ENCODE data around the gene FUT3.
A peak's percentile ranks its signal among the peaks of the same experiment; 100 is the strongest.
"Not testable (repeated sequence)": the region's sequence is repeated elsewhere in the genome, so short reads cannot be mapped to it uniquely, and the experiment has no call there.

The FUT3 gene

GRCh38 chr19:5881543-5882299 lies 30.5 kb upstream of the FUT3 start:
- no peak for DNase-seq (ENCODE audit: low read depth)

- DNase-seq (ENCODE audit: low read depth): peak; percentile 94
Measured at GRCh38 chr19:5880604-5881078, 29.4 kb upstream of the FUT3 start.

- DNase-seq (ENCODE audit: low read depth): no peak
Measured at GRCh38 chr19:5880196-5880595, 28.9 kb upstream of the FUT3 start.

- no peak for DNase-seq (ENCODE audit: low read depth)
Measured at GRCh38 chr19:5877882-5878281, 26.6 kb upstream of the FUT3 start.

GRCh38 chr19:5877427-5877826 lies 26.2 kb upstream of the FUT3 start:
- DNase-seq (ENCODE audit: low read depth): no peak

- peak; percentile 75 for DNase-seq (ENCODE audit: low read depth)
Measured at GRCh38 chr19:5874496-5874895, 23.2 kb upstream of the FUT3 start.

GRCh38 chr19:5873617-5874199 lies 22.5 kb upstream of the FUT3 start:
- DNase-seq (ENCODE audit: low read depth): no peak

GRCh38 chr19:5870986-5871394 lies 19.7 kb upstream of the FUT3 start:
- no peak for DNase-seq (ENCODE audit: low read depth)

- no peak for DNase-seq (ENCODE audit: low read depth)
Measured at GRCh38 chr19:5867201-5868136, 16.2 kb upstream of the FUT3 start.

- no peak for DNase-seq (ENCODE audit: low read depth)
Measured at GRCh38 chr19:5865772-5866171, 14.5 kb upstream of the FUT3 start.

GRCh38 chr19:5864725-5865486 lies 13.7 kb upstream of the FUT3 start:
- no peak for DNase-seq (ENCODE audit: low read depth)

GRCh38 chr19:5864013-5864720 lies 12.9 kb upstream of the FUT3 start:
- no peak for DNase-seq (ENCODE audit: low read depth)

- DNase-seq (ENCODE audit: low read depth): no peak
Measured at GRCh38 chr19:5863030-5863665, 11.9 kb upstream of the FUT3 start.

- DNase-seq (ENCODE audit: low read depth): no peak
Measured at GRCh38 chr19:5857203-5858081, 6.2 kb upstream of the FUT3 start.

GRCh38 chr19:5855151-5855550 lies 3.9 kb upstream of the FUT3 start:
- not testable (repeated sequence) for DNase-seq (ENCODE audit: low read depth)

GRCh38 chr19:5854121-5854520 lies 2.9 kb upstream of the FUT3 start:
- not testable (repeated sequence) for DNase-seq (ENCODE audit: low read depth)

GRCh38 chr19:5850743-5851293 lies 431 bp downstream of the FUT3 start:
- peak; percentile 73 for DNase-seq (ENCODE audit: low read depth)

GRCh38 chr19:5850189-5850588 lies 1.1 kb downstream of the FUT3 start:
- DNase-seq (ENCODE audit: low read depth): no peak

- not testable (repeated sequence) for DNase-seq (ENCODE audit: low read depth)
Measured at GRCh38 chr19:5848621-5849020, 2.6 kb downstream of the FUT3 start.

Measured in EH (cell line).